Panc1 (cell line): ENCODE measurements around the gene DLL1. TPM values are rescaled to one million over a fixed set of nuclear protein-coding genes. Genes with fewer than 3 reads are reported as not detected.

ENCODE experiments used
- ATAC-seq: fragments of 200-7000 bp; cut with Tn5 transposase; 2 replicates; pipeline ENCODE4 v1.9.1; 2020; ENCODE audit warnings: mild to moderate bottlenecking, moderate library complexity
- BruUV-seq: library from RNA; stranded (reverse); fragments of 400-500 nt; replicated peaks from 2 replicates; lab custom pipeline; 2021; lab: Mats Ljungman, UMichigan
- CTCF ChIA-PET: fragments of 300-600 bp; sonication (Branson Sonifier 250); formaldehyde crosslinking; loops from one replicate; lab custom pipeline; 2022; ENCODE audit warnings: antibody characterized with exemption; lab: Charles Lee
- POLR2A ChIA-PET: fragments of 300-600 bp; sonication (Branson Sonifier 250); formaldehyde crosslinking; loops from one replicate; lab custom pipeline; 2022; ENCODE audit warnings: antibody characterized with exemption; lab: Charles Lee
- DNase-seq: peaks from one replicate; pipeline ENCODE4 v3.0.0-alpha.2; 2010; ENCODE audit warnings: low read depth, low spot score
- H3K27ac ChIP-seq: 2 replicates; pipeline ENCODE4 v1.5.1; 2011; ENCODE audit warnings: mild to moderate bottlenecking, low read length, inconsistent platforms
- H3K27me3 ChIP-seq: fragments of 200-500 bp; sonication (Bioruptor generic); 2 replicates; pipeline ENCODE4 v1.6.0; 2014; ENCODE audit warnings: low read length, inconsistent platforms; ENCODE audit not compliant: control insufficient read depth, insufficient read depth
- H3K36me3 ChIP-seq: fragments of 200-500 bp; sonication (Bioruptor generic); 2 replicates; pipeline ENCODE4 v1.5.1; 2014; ENCODE audit warnings: inconsistent platforms, mild to moderate bottlenecking, low read length, moderate library complexity; ENCODE audit not compliant: control insufficient read depth, insufficient read depth
- H3K4me1 ChIP-seq: 2 replicates; pipeline ENCODE4 v1.5.1; 2011; ENCODE audit warnings: inconsistent platforms, mild to moderate bottlenecking, low read length, moderate library complexity; ENCODE audit not compliant: control insufficient read depth, insufficient read depth
- H3K4me3 ChIP-seq, 2 experiments: 2 replicates each; pipeline ENCODE4 v1.5.1; 2011 to 2012; ENCODE audit warnings: low read depth in 2 of 2, low read length in 2 of 2, mild to moderate bottlenecking in 2 of 2, inconsistent platforms in 1 of 2, moderate library complexity in 1 of 2
- H3K9me3 ChIP-seq: fragments of 200-500 bp; sonication (Bioruptor generic); 2 replicates; pipeline ENCODE4 v1.5.1; 2014; ENCODE audit warnings: low read depth, mild to moderate bottlenecking, inconsistent platforms, low read length, moderate library complexity; ENCODE audit not compliant: control insufficient read depth, insufficient read depth
- CTCF ChIP-seq: fragments of 450-650 bp; IDR thresholded peaks from 2 replicates; pipeline ENCODE4 v1.5.1; 2017; ENCODE audit warnings: mild to moderate bottlenecking
- POLR2AphosphoS5 ChIP-seq: IDR thresholded peaks from 2 replicates; pipeline ENCODE4 v1.6.1; 2012; ENCODE audit warnings: mild to moderate bottlenecking, low read depth, low read length, moderate library complexity
- REST ChIP-seq, 2 experiments: IDR thresholded peaks; 2 replicates each; pipeline ENCODE4 v1.6.1; 2011 to 2012; ENCODE audit warnings: low read depth in 2 of 2, control low read depth in 1 of 2, low read length in 1 of 2, mild to moderate bottlenecking in 1 of 2, moderate library complexity in 1 of 2; ENCODE audit not compliant: insufficient read depth in 1 of 2
- SIN3A ChIP-seq: IDR thresholded peaks from 2 replicates; pipeline ENCODE4 v1.6.1; 2012; ENCODE audit warnings: low read depth, mild to moderate bottlenecking, low read length, moderate library complexity, borderline replicate concordance; ENCODE audit not compliant: insufficient read depth
- TCF7L2 ChIP-seq: IDR thresholded peaks from 2 replicates; pipeline ENCODE4 v1.6.1; 2011; ENCODE audit warnings: mild to moderate bottlenecking, low read depth, low read length, inconsistent platforms
- in situ Hi-C: cut with HindIII; loops from 2 replicates; pipeline ENCODE4 v1.10.0; 2016; ENCODE audit warnings: low sequenced_read_pairs, low pct_unique_long_range_greater_than_20kb
- intact Hi-C: fragments of 100-400 bp; cut with micrococcal nuclease; formaldehyde crosslinking; loops from one replicate; pipeline ENCODE4 v1.10.0; 2022; ENCODE audit not compliant: unreplicated experiment
- total RNA-seq: library from RNA; stranded (reverse); gene quantifications from one replicate; pipeline ENCODE4 v1.2.1, GENCODE V29; 2021; ENCODE audit not compliant: unreplicated experiment

Gene DLL1
- total RNA-seq, 1 experiment from 2014 or later = 2.4 TPM

GRCh38 chr6:170301184-170301583 lies 10.3 kb upstream of the DLL1 start:
- intact Hi-C loops (no loop called here), in situ Hi-C loops (no loop called here)
- Histone ChIP-seq H3K27me3 (peaks cover 5% of the 10 kb centered on the region), H3K4me3 (no peak overlapping the region), H3K36me3 (no peaks in the 10 kb centered on the region; the same call in 1 of the 2 replicates), H3K27ac (no peak overlapping the region), H3K9me3 (no peaks in the 10 kb centered on the region), H3K4me1 (peaks cover 7% of the 10 kb centered on the region)
- TF ChIP-seq REST (IDR thresholded peaks at IDR 0.05; ENCODE audit: insufficient read depth in 1 of 2, low read depth in 2 of 2, low read length in 1 of 2) = no peak
- no peak for TF ChIP-seq CTCF
- no peak for TF ChIP-seq SIN3A
- TF ChIP-seq TCF7L2 = no peak
- no peak for TF ChIP-seq POLR2AphosphoS5
- BruUV-seq = no TSS peak
- ChIA-PET POLR2A (no interaction called here), CTCF (no interaction called here)
- ATAC-seq (no peak), DNase-seq (no peak)

GRCh38 chr6:170298688-170299087 lies 7.8 kb upstream of the DLL1 start:
- CTCF ChIA-PET = no interaction called here
- in situ Hi-C loops = no loop called here

More at GRCh38 chr6:170298688-170299087, 7.8 kb upstream of the DLL1 start:
- POLR2A ChIA-PET = no interaction called here
- Histone ChIP-seq H3K27ac (no peak overlapping the region), H3K9me3 (no peaks in the 10 kb centered on the region), H3K27me3 (peaks cover 25% of the 10 kb centered on the region), H3K36me3 (no peaks in the 10 kb centered on the region), H3K4me1 (no peaks in the 10 kb centered on the region), H3K4me3 (no peak overlapping the region)
- BruUV-seq = no TSS peak
- DNase-seq (no peak), ATAC-seq (no peak)
- intact Hi-C loops = loop anchor here (10.0 kb wide), 1 partner anchor 226 kb away; no protein-coding TSS in a partner anchor
- TF ChIP-seq CTCF (no peak), SIN3A (no peak), REST (IDR thresholded peaks at IDR 0.05; ENCODE audit: insufficient read depth in 1 of 2, low read depth in 2 of 2, low read length in 1 of 2) (no peak), TCF7L2 (no peak), POLR2AphosphoS5 (no peak)
